Hematopoietic multipotent progenitor cell (in vitro differentiated cells): Measurements from ENCODE around the gene PSKH1. TPM values are rescaled to one million over a fixed set of nuclear protein-coding genes. Genes with fewer than 3 reads are reported as not detected.
A peak's percentile ranks its signal among the peaks of the same experiment; 100 is the strongest.
"Not testable (repeated sequence)": the region's sequence is repeated elsewhere in the genome, so short reads cannot be mapped to it uniquely, and the experiment has no call there.

Experiments used
- DNase-seq, 3 donors: peaks; one replicate each; pipeline ENCODE4 v3.0.0-alpha.2; 2011 to 2015; ENCODE audit warnings: low read depth in 2 of 3, low spot score in 2 of 3
- total RNA-seq: library from RNA; depleted of rRNA; stranded (reverse); fragments of >200 nt; gene quantifications from one replicate; pipeline ENCODE4 v1.2.3, GENCODE V29; 2012

PSKH1 gene
- total RNA-seq: 37.4 TPM

GRCh38 chr16:67892899-67893742, at the start of gene PSKH1:
PSKH1 (plus strand) TSS chr16:67893254; CDS start chr16:67908750, 15,496 bp downstream.
- DNase-seq: peak; percentile 84 to 95 (median 95)

- no peak for DNase-seq
Observed at GRCh38 chr16:67843343-67843765, 49.7 kb upstream of the PSKH1 start.

- DNase-seq: no peak
Observed at GRCh38 chr16:67844497-67844896, 48.6 kb upstream of the PSKH1 start.

- no peak for DNase-seq
Observed at GRCh38 chr16:67845291-67846062, 47.6 kb upstream of the PSKH1 start.

- DNase-seq: no peak
Observed at GRCh38 chr16:67846063-67846319, 47.1 kb upstream of the PSKH1 start.

GRCh38 chr16:67846320-67847063, 46.6 kb upstream of the PSKH1 start, which contains the start of gene NUTF2:
NUTF2 (plus strand) TSS chr16:67846933; CDS start chr16:67865131, 18,198 bp downstream.
- DNase-seq: peak; percentile 90 to 98 (median 96)

- no peak for DNase-seq
Observed at GRCh38 chr16:67847064-67847861, 45.8 kb upstream of the PSKH1 start, which contains the start of gene CENPT. CENPT (minus strand) TSS chr16:67847693; CDS start chr16:67833859, 13,834 bp downstream.

GRCh38 chr16:67848118-67848517, 44.9 kb upstream of the PSKH1 start:
- DNase-seq: no peak

GRCh38 chr16:67853670-67854069, 39.4 kb upstream of the PSKH1 start:
- DNase-seq: no peak

- no peak for DNase-seq
Observed at GRCh38 chr16:67855789-67856188, 37.3 kb upstream of the PSKH1 start.

GRCh38 chr16:67856927-67857546, 36.0 kb upstream of the PSKH1 start:
- no peak for DNase-seq

GRCh38 chr16:67857547-67858233, 35.4 kb upstream of the PSKH1 start:
- peak in 2 of 3 donors; percentile 74 to 86 for DNase-seq

GRCh38 chr16:67858500-67858899, 34.6 kb upstream of the PSKH1 start:
- DNase-seq: peak in 1 of 3 donors; percentile 34

- no peak for DNase-seq
Observed at GRCh38 chr16:67860589-67861398, 32.3 kb upstream of the PSKH1 start.

GRCh38 chr16:67861877-67862276, 31.2 kb upstream of the PSKH1 start:
- no peak for DNase-seq

GRCh38 chr16:67862623-67863583, 30.2 kb upstream of the PSKH1 start:
- DNase-seq: no peak

- DNase-seq: not testable (repeated sequence)
Observed at GRCh38 chr16:67864044-67864443, 29.0 kb upstream of the PSKH1 start.
